GM19035 (cell line): ENCODE measurements around the gene SPATA31D4.

Source experiments
- ATAC-seq: cut with Tn5 transposase; IDR thresholded peaks from one replicate; pipeline ENCODE4 v1.9.1; 2021; ENCODE audit not compliant: unreplicated experiment

Gene SPATA31D4

DNA sequence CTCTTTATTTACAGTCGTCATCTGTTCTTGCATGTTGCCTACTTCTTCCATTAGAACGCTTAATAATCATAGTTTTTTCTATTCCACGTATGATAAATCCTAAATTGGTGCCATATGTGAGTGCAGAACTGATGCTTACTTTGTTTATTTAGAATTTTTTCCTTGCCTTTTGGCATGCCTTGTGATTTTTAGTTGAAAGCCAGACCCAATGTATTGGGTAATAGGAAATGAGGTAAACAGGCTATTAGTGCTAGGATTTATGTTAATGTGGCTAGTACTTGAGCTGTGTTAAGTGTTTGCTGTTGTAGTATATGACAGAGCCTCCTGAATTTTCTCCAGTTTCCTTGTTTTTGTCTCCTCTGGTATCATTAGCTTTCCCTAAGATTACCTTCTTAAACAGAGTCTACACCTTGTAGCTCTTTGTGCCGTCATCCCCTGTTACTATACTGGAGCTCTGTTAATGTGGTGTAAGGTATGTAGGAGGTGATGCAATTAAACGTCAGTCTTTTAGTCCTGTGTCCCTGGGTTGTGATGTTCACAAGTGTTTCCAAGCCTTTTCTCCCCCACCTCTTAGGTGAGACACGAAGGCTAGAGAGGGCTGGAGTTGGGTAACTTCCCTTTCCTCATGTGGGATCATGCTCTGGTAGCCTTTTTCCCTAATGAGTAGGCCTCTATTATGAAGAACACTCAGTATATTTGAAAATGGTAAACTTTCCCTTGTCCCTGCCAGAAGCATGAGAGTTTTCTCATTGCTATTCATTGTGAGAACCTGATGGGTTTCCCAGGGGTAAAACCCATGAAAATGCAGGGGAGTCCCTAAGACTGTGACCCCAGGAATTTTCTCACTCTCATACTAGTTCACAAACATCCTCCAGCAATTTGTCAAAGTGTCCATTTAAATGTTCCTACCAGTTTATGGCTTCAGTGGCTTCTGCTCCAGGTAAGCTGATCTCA lies 36.3 kb downstream of the SPATA31D4 start:
- no peak for ATAC-seq

GRCh38 chr9:81968026-81968425 lies 39.8 kb downstream of the SPATA31D4 start:
- no peak for ATAC-seq

DNA sequence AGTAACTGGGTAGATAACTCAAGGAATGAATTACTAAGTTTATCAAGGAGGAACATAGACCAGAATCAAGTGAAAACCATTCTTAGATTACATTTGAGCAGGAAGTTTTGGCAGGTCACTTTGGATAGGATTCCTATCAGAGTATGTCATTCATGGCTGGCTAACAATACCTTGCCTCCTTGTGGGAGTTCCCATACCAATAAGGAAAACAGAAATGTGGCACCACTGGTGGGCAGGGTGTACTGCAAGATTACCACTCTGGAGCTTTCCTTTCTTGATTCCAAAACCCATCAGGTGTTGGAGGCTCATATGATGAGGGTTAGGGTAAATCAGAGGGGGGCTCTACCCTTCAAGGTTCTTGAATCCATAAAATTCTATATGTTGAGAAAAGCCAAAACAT lies 41.7 kb downstream of the SPATA31D4 start:
- ATAC-seq = no peak

DNA sequence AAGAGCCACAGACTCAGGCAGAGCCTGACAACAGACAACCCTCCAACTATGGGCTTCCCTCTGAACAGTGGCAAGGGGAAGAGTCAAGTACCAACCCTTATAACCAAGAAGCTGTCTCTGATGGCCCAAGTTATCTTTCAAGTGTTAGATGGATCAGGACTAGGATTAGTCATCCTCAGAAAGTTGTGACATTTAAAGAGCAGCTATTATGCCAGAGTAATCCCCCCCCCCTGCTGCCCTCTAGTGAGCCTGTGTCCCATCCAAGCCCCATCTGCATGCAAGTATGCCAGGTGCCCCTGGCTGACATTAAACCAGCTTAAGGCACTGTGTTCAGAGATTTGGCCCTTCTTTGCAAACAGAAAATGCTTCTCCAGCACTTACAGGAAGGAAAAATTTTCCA lies 43.5 kb downstream of the SPATA31D4 start:
- ATAC-seq = no peak

DNA sequence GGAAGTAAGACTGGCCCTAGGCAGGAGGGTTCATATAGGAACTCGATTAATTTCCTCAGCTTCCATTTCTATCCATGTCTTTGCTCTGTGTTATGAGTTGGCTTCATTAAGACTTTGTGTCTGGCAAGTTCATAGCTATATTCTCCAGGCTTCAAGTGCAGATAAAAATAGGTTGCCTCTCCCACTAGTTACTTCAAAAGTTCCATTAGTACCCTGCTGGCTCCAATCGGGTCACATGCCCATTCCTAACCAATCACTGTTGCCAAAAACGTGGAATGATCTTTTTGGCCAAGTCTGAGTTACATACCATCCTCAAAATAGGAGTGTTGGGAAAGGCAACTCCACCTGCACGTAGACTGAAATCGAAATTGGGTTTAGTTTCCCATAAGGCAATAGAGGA lies 46.5 kb downstream of the SPATA31D4 start:
- no peak for ATAC-seq

GRCh38 chr9:81976351-81976750 lies 48.1 kb downstream of the SPATA31D4 start:
- no peak for ATAC-seq

DNA sequence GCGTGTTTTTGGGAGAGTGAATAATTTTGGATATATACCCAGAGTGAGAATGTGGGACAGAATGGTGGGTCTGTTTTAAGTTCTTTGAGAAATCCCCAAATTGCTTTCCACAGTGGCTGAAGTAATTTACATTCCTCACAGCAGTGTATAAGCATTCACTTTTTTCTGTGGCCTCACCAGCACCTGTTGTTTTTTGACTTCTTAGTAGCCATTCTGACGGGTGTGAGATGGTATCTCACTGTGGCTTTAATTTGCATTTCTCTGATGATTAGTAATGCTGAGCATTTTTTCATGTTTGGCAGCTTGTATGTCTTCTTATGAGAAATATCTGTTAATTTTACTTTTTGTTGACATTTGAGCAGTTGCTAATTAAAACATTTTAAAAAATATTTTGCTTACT lies 51.0 kb downstream of the SPATA31D4 start:
- peak; percentile 92 for ATAC-seq

GRCh38 chr9:81980568-81980967 lies 52.3 kb downstream of the SPATA31D4 start:
- no peak for ATAC-seq

- ATAC-seq = no peak
Measured at GRCh38 chr9:81981883-81982282, 53.7 kb downstream of the SPATA31D4 start.
